B cell (primary cell): ENCODE measurements around the gene CD276.

Experiments
- CTCF ChIP-seq: fragments of 200-600 bp; IDR thresholded peaks from one replicate; pipeline ENCODE4 v1.8.0; 2022; ENCODE audit warnings: antibody characterized with exemption, mild to moderate bottlenecking
- EZH2 ChIP-seq: IDR thresholded peaks from 2 replicates; pipeline ENCODE4 v1.6.1; 2012; ENCODE audit warnings: borderline replicate concordance, low read depth, mild to moderate bottlenecking, moderate library complexity, low read length; ENCODE audit not compliant: insufficient read depth, poor library complexity, severe bottlenecking

GRCh38 chr15:73687351-73687750 is 3.2 kb downstream of the CD276 start:
- TF ChIP-seq CTCF = no peak
- no peak for TF ChIP-seq EZH2
